OCI-LY1 (cell line): ENCODE results near the gene TPBGL.

Experiments
- H2AFZ ChIP-seq: fragments of 200-600 bp; sonication (generic), shearing (Covaris generic); 2 replicates; pipeline ENCODE4 v1.6.0; 2014; ENCODE audit warnings: antibody characterized with exemption, mild to moderate bottlenecking, low read length
- H3F3A ChIP-seq: fragments of 200-600 bp; sonication (generic), shearing (Covaris generic); 2 replicates; pipeline ENCODE4 v1.6.0; 2014; ENCODE audit warnings: mild to moderate bottlenecking, antibody characterized with exemption, low read length, moderate library complexity; ENCODE audit not compliant: insufficient read depth
- H3K27ac ChIP-seq: fragments of 200-600 bp; sonication (generic); 2 replicates; pipeline ENCODE4 v1.5.1; 2014; ENCODE audit warnings: low read length, mixed run types, mild to moderate bottlenecking, low read depth; ENCODE audit not compliant: poor library complexity, severe bottlenecking
- H3K27me3 ChIP-seq: fragments of 200-600 bp; sonication (generic); 2 replicates; pipeline ENCODE4 v1.6.0; 2014; ENCODE audit warnings: antibody characterized with exemption, mild to moderate bottlenecking, low read length, moderate library complexity; ENCODE audit not compliant: insufficient read depth
- H3K36me3 ChIP-seq: fragments of 200-600 bp; sonication (generic); 2 replicates; pipeline ENCODE4 v1.6.1; 2014; ENCODE audit warnings: mild to moderate bottlenecking, antibody characterized with exemption, low read length, moderate library complexity, mixed read lengths; ENCODE audit not compliant: insufficient read depth
- H3K4me1 ChIP-seq: fragments of 200-600 bp; sonication (generic); 2 replicates; pipeline ENCODE4 v1.5.1; 2014; ENCODE audit warnings: mild to moderate bottlenecking, low read length, moderate library complexity; ENCODE audit not compliant: insufficient read depth, severe bottlenecking
- H3K4me2 ChIP-seq: fragments of 200-600 bp; sonication (generic), shearing (Covaris generic); 2 replicates; pipeline ENCODE4 v1.6.1; 2014; ENCODE audit warnings: low read length
- H3K4me3 ChIP-seq: fragments of 200-600 bp; sonication (generic); 2 replicates; pipeline ENCODE4 v1.5.1; 2014; ENCODE audit warnings: low read length, low read depth, mild to moderate bottlenecking, mixed read lengths; ENCODE audit not compliant: poor library complexity, severe bottlenecking
- H3K79me2 ChIP-seq: fragments of 200-600 bp; shearing (Covaris generic); 2 replicates; pipeline ENCODE4 v1.6.1; 2016; ENCODE audit warnings: mixed run types, low read length, mixed read lengths; ENCODE audit not compliant: insufficient read depth
- H3K9ac ChIP-seq: fragments of 200-600 bp; sonication (generic), shearing (Covaris generic); 2 replicates; pipeline ENCODE4 v1.6.1; 2014; ENCODE audit warnings: mild to moderate bottlenecking, low read length, mixed read lengths
- H3K9me2 ChIP-seq: fragments of 200-600 bp; sonication (generic), shearing (Covaris generic); 2 replicates; pipeline ENCODE4 v1.6.1; 2014; ENCODE audit warnings: low read depth, mild to moderate bottlenecking, low read length, mixed read lengths
- H3K9me3 ChIP-seq: fragments of 200-600 bp; shearing (Covaris generic); 2 replicates; pipeline ENCODE4 v1.6.1; 2014; ENCODE audit warnings: low read length, mixed read lengths
- H4K20me1 ChIP-seq: fragments of 200-600 bp; sonication (generic), shearing (Covaris generic); 2 replicates; pipeline ENCODE4 v1.6.0; 2016; ENCODE audit warnings: mild to moderate bottlenecking, low read length; ENCODE audit not compliant: insufficient read depth
- EZH2 ChIP-seq: fragments of 200-600 bp; sonication (generic), shearing (Covaris generic); IDR thresholded peaks from 2 replicates; pipeline ENCODE4 v1.8.0; 2017; ENCODE audit warnings: borderline replicate concordance, mixed run types, mild to moderate bottlenecking, antibody characterized with exemption, low read length, moderate library complexity, mixed read lengths
- TF ChIP-seq, protein P1 (sequence below): fragments of 200-600 bp; sonication (generic), shearing (Covaris generic); IDR thresholded peaks from 2 replicates; pipeline ENCODE4 v1.5.1; 2017; ENCODE audit warnings: mild to moderate bottlenecking, antibody characterized with exemption, low read length, moderate library complexity, mixed read lengths

TPBGL gene

DNA sequence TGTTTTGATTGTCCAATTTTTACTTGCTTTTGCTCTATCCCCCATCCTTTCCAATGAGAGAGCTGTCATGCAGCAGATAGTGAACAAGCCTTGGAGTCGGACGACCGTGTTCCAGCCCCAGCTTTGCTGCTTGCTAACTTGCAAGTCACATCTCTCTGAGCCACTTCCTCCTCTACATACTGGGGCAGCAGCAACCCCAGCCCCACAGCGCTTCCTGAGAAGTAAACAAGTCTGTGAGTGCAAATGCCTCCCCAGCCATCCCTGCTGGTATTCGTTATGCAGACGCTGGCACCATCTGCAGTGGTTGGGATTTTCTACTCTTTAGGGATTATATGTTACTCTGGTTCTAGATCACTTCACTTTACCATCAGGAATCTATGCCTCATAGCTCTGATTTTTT lies 35.0 kb downstream of the TPBGL start:
- peaks cover 11% of the 10 kb centered on the region for H3K4me1 ChIP-seq
- H3K27me3 ChIP-seq: no peaks in the 10 kb centered on the region
- H3K79me2 ChIP-seq: no peaks in the 10 kb centered on the region
- no peak overlapping the region for H3K27ac ChIP-seq
- H3K4me2 ChIP-seq: no peak overlapping the region
- H3K4me3 ChIP-seq: no peak overlapping the region
- TF ChIP-seq, protein P1, sequence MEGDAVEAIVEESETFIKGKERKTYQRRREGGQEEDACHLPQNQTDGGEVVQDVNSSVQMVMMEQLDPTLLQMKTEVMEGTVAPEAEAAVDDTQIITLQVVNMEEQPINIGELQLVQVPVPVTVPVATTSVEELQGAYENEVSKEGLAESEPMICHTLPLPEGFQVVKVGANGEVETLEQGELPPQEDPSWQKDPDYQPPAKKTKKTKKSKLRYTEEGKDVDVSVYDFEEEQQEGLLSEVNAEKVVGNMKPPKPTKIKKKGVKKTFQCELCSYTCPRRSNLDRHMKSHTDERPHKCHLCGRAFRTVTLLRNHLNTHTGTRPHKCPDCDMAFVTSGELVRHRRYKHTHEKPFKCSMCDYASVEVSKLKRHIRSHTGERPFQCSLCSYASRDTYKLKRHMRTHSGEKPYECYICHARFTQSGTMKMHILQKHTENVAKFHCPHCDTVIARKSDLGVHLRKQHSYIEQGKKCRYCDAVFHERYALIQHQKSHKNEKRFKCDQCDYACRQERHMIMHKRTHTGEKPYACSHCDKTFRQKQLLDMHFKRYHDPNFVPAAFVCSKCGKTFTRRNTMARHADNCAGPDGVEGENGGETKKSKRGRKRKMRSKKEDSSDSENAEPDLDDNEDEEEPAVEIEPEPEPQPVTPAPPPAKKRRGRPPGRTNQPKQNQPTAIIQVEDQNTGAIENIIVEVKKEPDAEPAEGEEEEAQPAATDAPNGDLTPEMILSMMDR: no peak
- no peak for TF ChIP-seq EZH2
- H3K36me3 ChIP-seq: no peaks in the 10 kb centered on the region
- no peaks in the 10 kb centered on the region for H4K20me1 ChIP-seq
- no peak overlapping the region for H3K9ac ChIP-seq
- H3K9me3 ChIP-seq: no peaks in the 10 kb centered on the region
- H3F3A ChIP-seq: no peaks in the 10 kb centered on the region
- no peaks in the 10 kb centered on the region for H3K9me2 ChIP-seq
- no peak overlapping the region for H2AFZ ChIP-seq

DNA sequence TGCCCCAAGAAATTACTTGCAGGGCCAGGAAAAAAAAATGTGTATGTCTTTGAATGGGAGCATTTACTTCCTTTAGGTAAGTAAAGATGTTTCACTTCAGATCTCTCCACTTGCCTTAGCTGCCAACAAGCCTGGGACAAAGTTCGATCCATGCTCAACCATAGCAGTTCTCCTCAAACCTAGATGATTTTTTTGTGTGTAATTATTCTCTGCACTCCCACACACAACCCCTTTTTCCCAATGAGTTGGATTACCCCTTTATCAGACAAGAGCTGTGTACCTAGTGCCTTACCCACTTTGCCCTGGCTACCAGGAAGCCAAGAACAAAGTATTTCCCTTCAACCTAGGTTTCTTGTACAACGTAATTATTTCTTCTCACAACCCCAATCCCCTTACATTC lies 35.6 kb downstream of the TPBGL start:
- TF ChIP-seq EZH2: no peak
- TF ChIP-seq, protein P1: no peak
- Histone ChIP-seq H3K9ac (no peak overlapping the region), H3K27me3 (no peaks in the 10 kb centered on the region), H4K20me1 (no peaks in the 10 kb centered on the region), H3K27ac (no peak overlapping the region), H2AFZ (no peak overlapping the region), H3K36me3 (no peaks in the 10 kb centered on the region), H3K4me3 (no peak overlapping the region), H3K79me2 (no peaks in the 10 kb centered on the region), H3K9me2 (no peaks in the 10 kb centered on the region), H3F3A (no peaks in the 10 kb centered on the region), H3K4me1 (peaks cover 11% of the 10 kb centered on the region), H3K9me3 (no peaks in the 10 kb centered on the region), H3K4me2 (no peak overlapping the region)

DNA sequence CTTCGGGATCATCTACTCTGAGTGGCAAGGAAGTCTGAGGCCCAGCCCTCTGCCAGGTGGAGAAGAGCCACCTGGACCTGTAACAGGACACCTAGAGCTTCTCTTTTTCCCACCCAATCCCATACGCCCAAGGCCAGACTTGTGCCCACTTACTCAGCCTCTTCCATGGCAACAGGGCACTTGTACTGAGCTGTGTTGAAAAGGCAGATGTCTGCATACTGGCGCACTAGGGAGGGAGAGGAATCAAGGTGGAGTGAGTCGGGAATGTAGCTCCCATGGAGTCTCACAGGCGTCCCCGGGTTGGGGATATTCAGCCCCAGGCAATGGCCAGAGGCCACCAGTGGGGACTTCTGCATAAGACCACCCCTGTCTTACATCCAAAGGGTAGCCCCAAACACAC lies 36.1 kb downstream of the TPBGL start:
- Histone ChIP-seq H3K9me3 (no peaks in the 10 kb centered on the region), H3K4me2 (no peak overlapping the region), H3K27ac (no peak overlapping the region), H3K4me3 (no peak overlapping the region), H3K27me3 (no peaks in the 10 kb centered on the region), H2AFZ (no peak overlapping the region), H4K20me1 (no peaks in the 10 kb centered on the region), H3K9me2 (no peaks in the 10 kb centered on the region), H3K79me2 (no peaks in the 10 kb centered on the region), H3K9ac (no peak overlapping the region), H3F3A (no peaks in the 10 kb centered on the region), H3K36me3 (no peaks in the 10 kb centered on the region), H3K4me1 (peaks cover 11% of the 10 kb centered on the region)
- TF ChIP-seq, protein P1: no peak
- no peak for TF ChIP-seq EZH2
